HG02623 (cell line): Measurements from ENCODE around the gene METTL23.
"Not testable (repeated sequence)": the region's sequence is repeated elsewhere in the genome, so short reads cannot be mapped to it uniquely, and the experiment has no call there.

Experiments used
- ATAC-seq: cut with Tn5 transposase; IDR thresholded peaks from one replicate; pipeline ENCODE4 v1.9.1; 2021; ENCODE audit warnings: moderate library complexity; ENCODE audit not compliant: unreplicated experiment

The METTL23 gene

GRCh38 chr17:76695059-76695831, 31.4 kb upstream of the METTL23 start:
- no peak for ATAC-seq

DNA sequence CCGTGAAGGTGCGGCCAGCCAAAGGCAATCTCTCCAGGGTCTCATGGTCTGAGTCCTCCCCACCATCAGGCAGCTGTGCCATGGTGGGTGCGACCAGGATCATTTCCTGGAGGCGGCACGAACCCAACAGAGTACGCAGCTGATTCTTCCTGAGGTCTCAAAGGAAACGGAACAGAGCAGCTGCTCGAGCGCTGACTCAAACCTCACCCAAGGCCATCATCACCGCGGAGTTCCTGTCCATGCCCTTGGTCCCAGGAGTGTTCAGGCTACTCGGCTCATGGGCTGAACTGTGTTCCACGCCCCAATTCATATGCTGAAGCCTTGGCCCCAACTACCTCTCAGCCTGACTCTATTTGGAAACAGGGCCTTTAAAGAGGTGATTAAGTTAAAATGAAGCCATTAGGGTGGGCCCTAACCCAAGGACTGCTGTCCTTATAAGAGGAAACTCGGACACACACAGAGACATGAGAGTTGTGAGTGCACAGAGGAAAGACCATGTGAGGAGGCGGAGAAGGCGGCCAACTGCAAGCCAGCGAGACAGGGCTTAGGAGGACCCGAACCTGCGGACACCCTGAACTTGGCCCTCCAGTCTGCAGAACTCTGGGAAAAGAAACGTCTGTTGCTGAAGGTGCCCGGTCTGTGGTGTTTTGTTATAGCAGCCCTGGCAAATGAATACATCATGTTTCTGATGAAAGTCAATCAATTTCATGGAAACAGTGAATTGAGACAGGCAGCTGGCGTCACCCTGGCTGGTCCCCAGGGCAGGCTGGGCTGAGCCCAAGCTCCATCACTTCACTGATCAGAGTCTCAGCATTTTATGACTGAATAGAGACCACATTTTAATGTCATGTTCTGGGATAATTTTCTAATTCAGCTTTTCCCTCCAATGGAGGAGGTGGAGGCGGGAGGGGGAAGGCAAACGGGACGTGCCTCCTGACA, 29.6 kb upstream of the METTL23 start:
- no peak for ATAC-seq

DNA sequence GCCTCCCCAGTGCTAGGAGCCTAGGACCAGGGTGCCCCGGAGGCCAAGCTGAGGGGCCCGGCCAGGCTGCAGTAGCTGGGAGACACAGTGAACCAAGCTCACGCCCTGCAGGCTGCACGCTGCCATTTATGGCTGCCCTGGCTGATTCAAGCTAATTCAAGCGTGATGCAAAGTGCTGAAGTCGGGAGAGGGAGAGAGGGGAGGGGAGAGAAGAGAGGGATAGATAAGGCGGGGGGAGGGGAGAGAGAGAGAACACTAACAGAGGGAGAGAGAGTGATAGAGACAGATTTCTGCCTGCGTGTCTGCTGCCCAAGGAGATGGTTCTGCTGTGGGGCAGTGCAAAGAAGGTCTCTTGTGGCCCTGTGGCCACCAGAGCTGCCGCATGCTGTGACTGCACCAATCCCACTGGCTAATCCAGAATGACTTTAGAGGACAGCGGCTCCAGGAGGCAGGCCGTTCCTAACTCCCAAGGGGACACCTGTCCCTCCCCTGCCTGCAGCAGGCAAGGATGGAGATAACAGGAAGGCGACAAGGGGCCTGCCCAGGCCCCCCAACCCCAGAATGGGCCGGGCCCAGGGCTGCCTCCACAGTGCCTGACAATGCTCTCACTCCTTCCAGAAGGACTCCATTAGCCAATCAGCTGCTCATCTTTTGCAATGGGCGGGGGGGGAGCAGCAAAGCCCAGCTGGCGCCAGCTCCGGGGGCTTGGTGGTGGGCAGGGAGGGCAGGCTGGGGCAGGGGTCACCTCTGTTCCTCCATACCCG, 28.8 kb upstream of the METTL23 start:
- no peak for ATAC-seq

GRCh38 chr17:76698466-76698977, 28.1 kb upstream of the METTL23 start:
- ATAC-seq, result not testable (repeated sequence)

- ATAC-seq, result no peak
Measured at GRCh38 chr17:76700270-76700616, 26.4 kb upstream of the METTL23 start.

DNA sequence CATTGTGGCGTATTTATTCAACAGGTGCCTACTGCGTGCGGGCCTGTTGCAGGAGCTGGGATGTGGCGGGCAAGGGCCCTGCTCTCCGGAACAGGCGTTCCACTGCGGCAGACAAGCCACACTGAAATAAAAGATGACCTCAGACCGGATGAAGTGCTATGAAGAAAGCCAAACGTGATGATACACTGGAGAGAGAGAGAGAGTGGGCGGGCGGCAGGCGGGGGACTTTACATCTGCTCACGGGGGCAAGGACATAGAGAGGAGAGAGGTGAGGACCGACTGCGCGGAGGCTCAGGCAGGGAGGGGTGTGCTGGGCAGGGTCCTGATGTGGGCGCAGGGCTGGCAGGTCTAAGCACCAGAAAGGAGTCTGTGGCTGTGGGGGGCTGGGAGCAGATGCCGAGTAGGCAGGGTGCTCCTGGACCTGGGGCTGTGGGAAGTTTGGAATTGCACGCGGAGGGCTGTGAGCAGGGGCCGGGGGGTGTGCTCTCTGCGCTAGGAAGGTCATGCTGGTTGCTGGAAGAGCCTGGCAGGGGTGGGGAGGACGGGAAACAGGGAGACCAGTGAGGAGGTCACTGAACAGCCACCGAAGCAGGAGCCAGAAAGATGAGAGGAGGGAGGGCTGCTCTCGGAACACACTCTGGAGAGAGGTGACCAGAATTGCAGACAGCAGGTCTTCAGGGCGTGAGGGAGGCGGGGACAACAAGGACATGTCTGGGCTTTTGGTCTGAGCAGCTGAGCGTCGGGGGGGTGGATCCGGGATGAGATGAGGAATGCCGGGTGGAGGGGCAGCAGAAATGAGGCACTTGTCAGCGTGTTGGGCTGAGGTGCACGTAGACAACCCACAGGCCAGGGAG, 25.8 kb upstream of the METTL23 start:
- ATAC-seq, result no peak

GRCh38 chr17:76701471-76701967, 25.1 kb upstream of the METTL23 start:
- no peak for ATAC-seq

GRCh38 chr17:76702076-76702475, 24.6 kb upstream of the METTL23 start:
- ATAC-seq, result no peak

DNA sequence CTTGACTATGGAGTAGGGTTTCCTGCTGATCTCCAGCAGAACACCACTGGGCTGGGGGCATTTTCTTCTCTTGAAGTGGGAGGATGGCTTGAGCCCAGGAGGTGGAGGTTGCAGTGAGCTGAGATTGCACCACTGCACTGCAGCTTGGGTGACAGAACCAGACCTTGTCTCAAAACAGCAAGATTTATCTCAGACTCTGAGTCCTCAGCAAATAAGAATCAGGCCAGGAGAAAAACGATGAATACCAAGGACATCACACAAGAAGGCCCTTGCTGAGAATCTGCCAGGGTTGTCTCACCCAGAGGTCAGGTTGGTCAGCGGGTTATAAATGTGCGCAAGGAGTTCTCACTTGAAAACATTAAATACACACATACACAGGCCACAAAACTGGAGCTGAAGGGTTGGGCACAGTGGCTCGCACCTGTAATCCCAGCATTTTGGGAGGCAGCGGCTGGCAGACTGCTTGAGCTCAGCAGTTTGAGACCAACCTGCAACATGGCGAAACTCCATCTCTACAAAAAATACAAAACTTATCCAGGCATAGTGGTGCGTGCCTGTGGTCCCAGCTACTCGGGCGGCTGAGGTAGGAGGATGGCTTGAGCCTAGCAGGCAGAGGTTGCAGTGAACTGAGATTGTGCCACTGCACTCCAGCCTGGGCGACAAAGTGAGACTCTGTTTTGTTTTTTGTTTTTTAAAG, 23.6 kb upstream of the METTL23 start:
- no peak for ATAC-seq

- ATAC-seq, result no peak
Measured at GRCh38 chr17:76704805-76705204, 21.8 kb upstream of the METTL23 start.

DNA sequence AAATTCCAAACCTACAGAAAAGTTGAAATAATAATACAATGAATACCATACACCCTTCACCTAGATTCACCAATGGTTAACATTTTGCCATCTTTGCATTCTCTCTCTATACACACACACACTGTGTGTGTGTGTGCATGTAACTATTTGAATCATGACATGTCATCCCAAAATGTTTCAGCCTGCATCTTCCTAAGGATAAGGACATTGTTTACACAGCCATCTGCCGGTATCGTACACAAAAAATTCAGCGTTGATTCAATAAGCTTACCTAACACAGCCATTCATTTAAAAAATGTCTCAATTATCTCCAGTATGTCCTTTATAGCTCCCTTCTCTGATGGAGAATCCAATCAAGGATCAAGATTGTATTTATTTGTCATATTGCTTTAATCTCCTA, 19.8 kb upstream of the METTL23 start:
- ATAC-seq, result no peak

DNA sequence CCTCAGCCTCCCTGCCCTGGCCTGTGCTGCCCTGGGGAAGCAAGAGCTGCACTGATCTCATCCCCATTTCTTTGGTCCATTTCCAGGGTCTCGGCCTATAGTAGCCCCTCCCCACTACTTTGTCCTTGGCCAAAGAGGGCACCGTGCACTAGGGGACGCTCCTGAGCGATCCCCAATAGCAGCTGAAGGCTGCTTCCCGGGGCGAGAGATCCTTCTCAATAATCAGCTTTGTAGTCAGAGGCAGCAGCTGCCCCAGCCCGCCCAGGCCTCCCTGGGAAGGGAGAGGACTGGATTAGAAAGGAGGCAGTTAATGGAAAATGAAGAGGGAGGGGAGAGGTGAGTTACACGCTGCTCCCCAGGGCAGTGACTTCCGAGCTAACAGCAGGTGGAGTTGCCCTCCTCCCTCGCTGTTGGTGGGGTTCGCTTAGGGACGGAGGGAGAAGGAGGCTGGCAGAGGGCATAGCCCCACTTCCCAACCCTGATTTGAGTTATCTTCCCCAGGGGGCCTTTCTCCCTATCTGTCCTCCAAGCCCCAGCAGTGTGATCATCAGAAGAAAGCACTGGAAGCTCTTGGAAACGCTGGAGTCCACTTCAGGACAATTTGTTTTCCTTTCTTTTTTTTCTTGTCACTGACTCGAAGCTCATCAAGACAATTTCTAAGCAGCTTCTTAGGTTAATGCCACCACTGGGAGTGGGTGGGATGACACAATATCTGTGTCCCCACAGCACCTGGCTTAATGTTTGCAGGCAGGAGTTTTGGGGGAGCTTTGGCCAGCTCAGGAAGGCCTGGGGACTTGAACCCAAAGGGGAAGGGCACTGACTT, 18.4 kb upstream of the METTL23 start:
- ATAC-seq, result no peak

GRCh38 chr17:76709077-76709950, 17.3 kb upstream of the METTL23 start:
- no peak for ATAC-seq

GRCh38 chr17:76709951-76710862, 16.4 kb upstream of the METTL23 start:
- ATAC-seq, result not testable (repeated sequence)

GRCh38 chr17:76710863-76711611, 15.6 kb upstream of the METTL23 start, which contains the start of gene MXRA7:
TSS of gene MXRA7 (minus strand) at chr17:76710965. CDS start at chr17:76710946, 19 bp downstream.
- ATAC-seq, result no peak

- ATAC-seq, result not testable (repeated sequence)
Measured at GRCh38 chr17:76712321-76712720, 14.3 kb upstream of the METTL23 start.
